ENCODE data around the gene DIAPH3. TPM values are rescaled to one million over a fixed set of nuclear protein-coding genes. Genes with fewer than 3 reads are reported as not detected.

Gene DIAPH3
- polyA plus RNA-seq, 1 of the 3 experiments (the other 2 are of a cell fraction) = 5.4 TPM

GRCh38 chr13:60062502-60062901 lies 101.2 kb downstream of the DIAPH3 start (continued):
- TF ChIP-seq, protein P1, sequence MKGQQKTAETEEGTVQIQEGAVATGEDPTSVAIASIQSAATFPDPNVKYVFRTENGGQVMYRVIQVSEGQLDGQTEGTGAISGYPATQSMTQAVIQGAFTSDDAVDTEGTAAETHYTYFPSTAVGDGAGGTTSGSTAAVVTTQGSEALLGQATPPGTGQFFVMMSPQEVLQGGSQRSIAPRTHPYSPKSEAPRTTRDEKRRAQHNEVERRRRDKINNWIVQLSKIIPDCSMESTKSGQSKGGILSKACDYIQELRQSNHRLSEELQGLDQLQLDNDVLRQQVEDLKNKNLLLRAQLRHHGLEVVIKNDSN (IDR thresholded peaks at IDR 0.05; ENCODE audit: borderline replicate concordance, low read depth) = no peak

DNA sequence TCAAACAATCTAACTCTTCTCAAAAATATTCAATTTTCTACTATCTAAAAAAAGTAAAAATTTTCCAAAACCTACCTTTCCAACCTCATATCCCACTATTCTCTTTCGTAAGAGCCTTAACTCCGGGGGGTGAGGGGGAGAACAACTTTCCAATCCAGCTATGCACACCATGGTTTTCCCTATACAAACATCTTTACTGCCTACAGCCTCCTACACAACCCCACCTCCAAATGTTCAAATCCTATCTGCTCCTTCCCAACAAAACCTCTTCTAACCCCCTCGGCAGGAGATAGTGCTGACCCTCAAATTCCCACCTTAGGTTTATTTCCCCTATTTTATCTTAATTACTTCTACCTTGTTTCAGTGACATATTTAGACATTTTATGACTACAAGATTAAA lies 102.0 kb downstream of the DIAPH3 start:
- H3K4me1 ChIP-seq (ENCODE audit: control insufficient read depth in 1 of 2, insufficient read depth in 2 of 2, low read depth in 1 of 2, low read length in 1 of 2) = no peaks in the 10 kb centered on the region
- TF ChIP-seq TEAD4 (IDR thresholded peaks at IDR 0.05; ENCODE audit: borderline replicate concordance, insufficient read depth) = no peak
- TF ChIP-seq NRF1 (IDR thresholded peaks at IDR 0.05; ENCODE audit: low read depth, low read length) = no peak
- TF ChIP-seq FOXJ3 (CRISPR knock-in tag; IDR thresholded peaks at IDR 0.05) = no peak
- TF ChIP-seq RXRA (IDR thresholded peaks at IDR 0.05; ENCODE audit: borderline replicate concordance, low read depth) = no peak
- TF ChIP-seq CTCF (IDR thresholded peaks at IDR 0.05) = no peak
- WGBS (ENCODE audit: low lambda C conversion rate) = 96% methylated on average over 3 of the region's 3 CpGs
- peaks cover 12% of the 10 kb centered on the region; the same call in 1 of the 2 replicates for H3K79me2 ChIP-seq (ENCODE audit: insufficient read depth)
- no peaks in the 10 kb centered on the region for H3K27me3 ChIP-seq (ENCODE audit: insufficient read depth)
- POLR2A ChIA-PET = no interaction called here
- no peak overlapping the region for H3K4me3 ChIP-seq (ENCODE audit: low read depth in 2 of 2, low read length in 1 of 2)
- H3K9me2 ChIP-seq = no peaks in the 10 kb centered on the region
- H4K20me1 ChIP-seq (ENCODE audit: insufficient read depth) = no peaks in the 10 kb centered on the region
- CTCF ChIA-PET = no interaction called here
- no peak for DNase-seq
- H3K36me3 ChIP-seq (replicated peaks in 1 of 2; ENCODE audit: control insufficient read depth in 1 of 2, insufficient read depth in 2 of 2, low read length in 1 of 2) = peaks cover 0 to 7% of the 10 kb centered on the region in 2 experiments
- no peak overlapping the region for H3K9ac ChIP-seq
- no peak overlapping the region for H2AFZ ChIP-seq (ENCODE audit: low read depth)
- H3F3A ChIP-seq (replicated peaks; ENCODE audit: insufficient read depth) = no peaks in the 10 kb centered on the region
- H3K4me2 ChIP-seq = no peak overlapping the region
- no peaks in the 10 kb centered on the region; the same call in 1 of the 2 replicates for H3K9me3 ChIP-seq
- H3K27ac ChIP-seq (ENCODE audit: low read depth in 2 of 2, low read length in 1 of 2) = no peak overlapping the region

GRCh38 chr13:60051754-60052285 lies 111.9 kb downstream of the DIAPH3 start:
- POLR2A ChIA-PET = no interaction called here

More at GRCh38 chr13:60051754-60052285, 111.9 kb downstream of the DIAPH3 start:
- Histone ChIP-seq H2AFZ (ENCODE audit: low read depth) (no peak overlapping the region), H3K9ac (no peak overlapping the region), H3K4me2 (no peak overlapping the region), H3K9me2 (no peaks in the 10 kb centered on the region), H3K27me3 (ENCODE audit: insufficient read depth) (no peaks in the 10 kb centered on the region), H3F3A (replicated peaks; ENCODE audit: insufficient read depth) (no peaks in the 10 kb centered on the region), H3K9me3 (no peaks in the 10 kb centered on the region), H3K27ac (ENCODE audit: low read depth in 2 of 2, low read length in 1 of 2) (no peak overlapping the region), H3K79me2 (ENCODE audit: insufficient read depth) (peaks cover 43% of the 10 kb centered on the region), H3K36me3 (replicated peaks in 1 of 2; ENCODE audit: control insufficient read depth in 1 of 2, insufficient read depth in 2 of 2, low read length in 1 of 2) (no peaks in the 10 kb centered on the region), H3K4me1 (ENCODE audit: control insufficient read depth in 1 of 2, insufficient read depth in 2 of 2, low read depth in 1 of 2, low read length in 1 of 2) (no peaks in the 10 kb centered on the region; a peak in 1 of 4 replicates), H4K20me1 (ENCODE audit: insufficient read depth) (no peaks in the 10 kb centered on the region), H3K4me3 (ENCODE audit: low read depth in 2 of 2, low read length in 1 of 2) (no peak overlapping the region)
- CTCF ChIA-PET = no interaction called here
- DNase-seq = no peak
- TF ChIP-seq, protein P2, sequence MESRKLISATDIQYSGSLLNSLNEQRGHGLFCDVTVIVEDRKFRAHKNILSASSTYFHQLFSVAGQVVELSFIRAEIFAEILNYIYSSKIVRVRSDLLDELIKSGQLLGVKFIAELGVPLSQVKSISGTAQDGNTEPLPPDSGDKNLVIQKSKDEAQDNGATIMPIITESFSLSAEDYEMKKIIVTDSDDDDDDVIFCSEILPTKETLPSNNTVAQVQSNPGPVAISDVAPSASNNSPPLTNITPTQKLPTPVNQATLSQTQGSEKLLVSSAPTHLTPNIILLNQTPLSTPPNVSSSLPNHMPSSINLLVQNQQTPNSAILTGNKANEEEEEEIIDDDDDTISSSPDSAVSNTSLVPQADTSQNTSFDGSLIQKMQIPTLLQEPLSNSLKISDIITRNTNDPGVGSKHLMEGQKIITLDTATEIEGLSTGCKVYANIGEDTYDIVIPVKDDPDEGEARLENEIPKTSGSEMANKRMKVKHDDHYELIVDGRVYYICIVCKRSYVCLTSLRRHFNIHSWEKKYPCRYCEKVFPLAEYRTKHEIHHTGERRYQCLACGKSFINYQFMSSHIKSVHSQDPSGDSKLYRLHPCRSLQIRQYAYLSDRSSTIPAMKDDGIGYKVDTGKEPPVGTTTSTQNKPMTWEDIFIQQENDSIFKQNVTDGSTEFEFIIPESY (IDR thresholded peaks at IDR 0.05; ENCODE audit: borderline replicate concordance, low read depth) = no peak
- TF ChIP-seq MEF2A (IDR thresholded peaks at IDR 0.05; ENCODE audit: borderline replicate concordance, low read depth) (no peak), CTCF (IDR thresholded peaks at IDR 0.05) (no peak), FOXM1 (IDR thresholded peaks at IDR 0.05; ENCODE audit: low read depth) (no peak), EZH2phosphoT487 (IDR thresholded peaks at IDR 0.05; ENCODE audit: borderline replicate concordance, low read depth) (no peak), TEAD4 (IDR thresholded peaks at IDR 0.05; ENCODE audit: borderline replicate concordance, insufficient read depth) (no peak), FOXJ3 (CRISPR knock-in tag; IDR thresholded peaks at IDR 0.05) (no peak), POLR2AphosphoS5 (IDR thresholded peaks at IDR 0.05; ENCODE audit: low read depth, low read length) (no peak), GATA2 (CRISPR knock-in tag; IDR thresholded peaks at IDR 0.05) (no peak), RFX5 (IDR thresholded peaks at IDR 0.05; ENCODE audit: low read length) (no peak), EP300 (IDR thresholded peaks at IDR 0.05; ENCODE audit: borderline replicate concordance in 1 of 2, low read depth in 1 of 2, low read length in 1 of 2) (no peak), RCOR1 (IDR thresholded peaks at IDR 0.05; ENCODE audit: low read length) (no peak)
- TF ChIP-seq, protein P3, sequence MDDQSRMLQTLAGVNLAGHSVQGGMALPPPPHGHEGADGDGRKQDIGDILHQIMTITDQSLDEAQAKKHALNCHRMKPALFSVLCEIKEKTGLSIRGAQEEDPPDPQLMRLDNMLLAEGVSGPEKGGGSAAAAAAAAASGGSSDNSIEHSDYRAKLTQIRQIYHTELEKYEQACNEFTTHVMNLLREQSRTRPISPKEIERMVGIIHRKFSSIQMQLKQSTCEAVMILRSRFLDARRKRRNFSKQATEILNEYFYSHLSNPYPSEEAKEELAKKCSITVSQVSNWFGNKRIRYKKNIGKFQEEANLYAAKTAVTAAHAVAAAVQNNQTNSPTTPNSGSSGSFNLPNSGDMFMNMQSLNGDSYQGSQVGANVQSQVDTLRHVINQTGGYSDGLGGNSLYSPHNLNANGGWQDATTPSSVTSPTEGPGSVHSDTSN (IDR thresholded peaks at IDR 0.05) = no peak
- WGBS (ENCODE audit: low lambda C conversion rate) = 95% methylated on average over 3 of the region's 3 CpGs

All from SK-N-SH (cell line).